WERI-Rb-1 (cell line): ENCODE results near the gene FHIT.

Experiments used
- DNase-seq: peaks from one replicate; pipeline ENCODE4 v3.0.0-alpha.2; 2020
- H3K27ac ChIP-seq: fragments of 250-450 bp; sonication (Bioruptor Pico); 2 replicates; pipeline ENCODE4 v1.5.1; 2020; ENCODE audit warnings: mild to moderate bottlenecking, moderate library complexity
- H3K27me3 ChIP-seq: fragments of 250-450 bp; sonication (Bioruptor Pico); 2 replicates; pipeline ENCODE4 v1.5.1; 2021; ENCODE audit warnings: mild to moderate bottlenecking, low read depth, moderate library complexity; ENCODE audit not compliant: insufficient read depth, severe bottlenecking
- H3K36me3 ChIP-seq: fragments of 250-450 bp; sonication (Bioruptor Pico); 2 replicates; pipeline ENCODE4 v1.5.1; 2020; ENCODE audit warnings: mild to moderate bottlenecking, moderate library complexity
- H3K4me3 ChIP-seq: 2 replicates; pipeline ENCODE4 v1.5.1; 2011; ENCODE audit warnings: low read depth, mild to moderate bottlenecking, control low read depth, low read length
- H3K9me3 ChIP-seq: fragments of 250-450 bp; sonication (Bioruptor Pico); 2 replicates; pipeline ENCODE4 v1.5.1; 2021; ENCODE audit warnings: mild to moderate bottlenecking, moderate library complexity; ENCODE audit not compliant: severe bottlenecking
- TF ChIP-seq, protein P1 (sequence below): IDR thresholded peaks from 2 replicates; pipeline ENCODE4 v1.5.1; 2011; ENCODE audit warnings: low read depth, mild to moderate bottlenecking, control low read depth, inconsistent platforms, low read length

FHIT gene

DNA sequence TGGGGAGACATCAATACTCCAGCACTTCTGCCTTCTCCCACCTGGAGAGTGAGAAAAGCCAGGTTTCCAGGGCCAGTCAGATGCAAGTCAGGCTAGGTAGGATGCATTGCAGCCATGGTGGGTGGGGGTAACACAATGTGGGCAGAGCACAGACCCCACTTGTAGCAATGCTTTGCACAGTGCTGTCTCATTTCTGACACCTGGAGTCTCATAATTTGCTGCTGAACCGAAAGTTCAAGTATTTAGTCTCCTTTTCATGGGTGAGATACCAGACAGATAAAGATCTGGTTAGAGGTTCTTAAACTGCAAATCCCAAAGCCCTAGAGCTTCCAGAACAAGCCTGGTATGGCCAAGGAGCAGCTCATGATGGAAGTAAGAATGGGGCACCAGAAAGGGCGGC lies 1321.1 kb downstream of the FHIT start:
- DNase-seq = no peak
- no peaks in the 10 kb centered on the region for H3K36me3 ChIP-seq
- no peaks in the 10 kb centered on the region for H3K9me3 ChIP-seq
- no peak overlapping the region for H3K4me3 ChIP-seq
- H3K27ac ChIP-seq = no peak overlapping the region
- TF ChIP-seq, protein P1, sequence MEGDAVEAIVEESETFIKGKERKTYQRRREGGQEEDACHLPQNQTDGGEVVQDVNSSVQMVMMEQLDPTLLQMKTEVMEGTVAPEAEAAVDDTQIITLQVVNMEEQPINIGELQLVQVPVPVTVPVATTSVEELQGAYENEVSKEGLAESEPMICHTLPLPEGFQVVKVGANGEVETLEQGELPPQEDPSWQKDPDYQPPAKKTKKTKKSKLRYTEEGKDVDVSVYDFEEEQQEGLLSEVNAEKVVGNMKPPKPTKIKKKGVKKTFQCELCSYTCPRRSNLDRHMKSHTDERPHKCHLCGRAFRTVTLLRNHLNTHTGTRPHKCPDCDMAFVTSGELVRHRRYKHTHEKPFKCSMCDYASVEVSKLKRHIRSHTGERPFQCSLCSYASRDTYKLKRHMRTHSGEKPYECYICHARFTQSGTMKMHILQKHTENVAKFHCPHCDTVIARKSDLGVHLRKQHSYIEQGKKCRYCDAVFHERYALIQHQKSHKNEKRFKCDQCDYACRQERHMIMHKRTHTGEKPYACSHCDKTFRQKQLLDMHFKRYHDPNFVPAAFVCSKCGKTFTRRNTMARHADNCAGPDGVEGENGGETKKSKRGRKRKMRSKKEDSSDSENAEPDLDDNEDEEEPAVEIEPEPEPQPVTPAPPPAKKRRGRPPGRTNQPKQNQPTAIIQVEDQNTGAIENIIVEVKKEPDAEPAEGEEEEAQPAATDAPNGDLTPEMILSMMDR = no peak
- no peaks in the 10 kb centered on the region for H3K27me3 ChIP-seq

DNA sequence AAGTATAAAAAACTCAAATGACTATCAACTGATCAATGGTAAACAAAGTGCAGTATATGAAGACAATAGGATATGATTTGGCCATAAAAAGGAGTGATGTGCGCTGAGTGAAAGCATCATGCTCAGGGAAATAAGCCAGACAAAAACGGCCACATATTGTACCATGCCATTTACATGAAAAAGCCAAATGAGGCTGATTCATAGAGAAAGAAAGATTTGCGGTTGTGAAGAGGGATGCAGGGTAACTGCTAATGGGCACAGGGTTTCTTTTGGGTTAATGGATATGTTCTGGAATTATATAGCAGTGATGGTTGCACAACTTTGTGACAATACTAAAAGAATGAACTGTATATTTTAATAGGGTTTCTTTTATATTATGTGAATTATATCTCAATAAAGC lies 1324.2 kb downstream of the FHIT start:
- H3K4me3 ChIP-seq = no peak overlapping the region
- no peak overlapping the region for H3K27ac ChIP-seq
- no peaks in the 10 kb centered on the region for H3K9me3 ChIP-seq
- DNase-seq = no peak
- TF ChIP-seq, protein P1 = no peak
- no peaks in the 10 kb centered on the region for H3K36me3 ChIP-seq
- H3K27me3 ChIP-seq = no peaks in the 10 kb centered on the region

GRCh38 chr3:59925946-59926345 lies 1325.3 kb downstream of the FHIT start:
- Histone ChIP-seq H3K27ac (no peak overlapping the region), H3K9me3 (no peaks in the 10 kb centered on the region), H3K36me3 (no peaks in the 10 kb centered on the region), H3K27me3 (no peaks in the 10 kb centered on the region), H3K4me3 (no peak overlapping the region)
- DNase-seq = no peak
- TF ChIP-seq, protein P1 = no peak

DNA sequence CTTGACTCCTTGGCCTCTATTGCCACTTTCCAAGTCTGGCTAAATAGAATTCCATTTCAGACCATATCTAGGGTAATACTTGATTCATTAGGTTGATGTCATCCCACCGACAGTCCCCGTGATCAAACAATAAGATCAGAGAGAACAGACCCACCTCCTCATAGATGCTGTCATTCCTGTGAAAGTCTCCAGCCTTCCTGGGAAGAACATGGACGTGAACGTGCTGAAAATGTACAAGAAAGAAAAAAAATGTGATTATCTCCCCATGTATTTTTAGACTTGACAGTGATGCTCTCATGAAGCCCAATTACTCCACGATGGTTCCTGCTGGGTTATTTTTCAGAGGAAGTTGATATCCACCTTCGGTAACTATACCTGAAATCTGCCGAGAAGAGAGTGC lies 1329.1 kb downstream of the FHIT start:
- no peaks in the 10 kb centered on the region for H3K27me3 ChIP-seq
- no peak overlapping the region for H3K4me3 ChIP-seq
- H3K9me3 ChIP-seq = no peaks in the 10 kb centered on the region
- DNase-seq = no peak
- H3K27ac ChIP-seq = no peak overlapping the region
- H3K36me3 ChIP-seq = no peaks in the 10 kb centered on the region
- TF ChIP-seq, protein P1 = no peak

GRCh38 chr3:59920822-59921221 lies 1330.4 kb downstream of the FHIT start:
- DNase-seq = no peak
- TF ChIP-seq, protein P1 = no peak

GRCh38 chr3:59919586-59919985 lies 1331.7 kb downstream of the FHIT start:
- no peaks in the 10 kb centered on the region for H3K27me3 ChIP-seq
- DNase-seq = no peak
- no peaks in the 10 kb centered on the region for H3K9me3 ChIP-seq
- no peak overlapping the region for H3K27ac ChIP-seq
- TF ChIP-seq, protein P1 = no peak
- no peak overlapping the region for H3K4me3 ChIP-seq
- no peaks in the 10 kb centered on the region for H3K36me3 ChIP-seq

More at GRCh38 chr3:59920822-59921221, 1330.4 kb downstream of the FHIT start:
- Histone ChIP-seq H3K27ac (no peak overlapping the region), H3K36me3 (no peaks in the 10 kb centered on the region), H3K27me3 (no peaks in the 10 kb centered on the region), H3K4me3 (no peak overlapping the region), H3K9me3 (no peaks in the 10 kb centered on the region)
